Measurements from ENCODE around the gene PDE7B.

DNA sequence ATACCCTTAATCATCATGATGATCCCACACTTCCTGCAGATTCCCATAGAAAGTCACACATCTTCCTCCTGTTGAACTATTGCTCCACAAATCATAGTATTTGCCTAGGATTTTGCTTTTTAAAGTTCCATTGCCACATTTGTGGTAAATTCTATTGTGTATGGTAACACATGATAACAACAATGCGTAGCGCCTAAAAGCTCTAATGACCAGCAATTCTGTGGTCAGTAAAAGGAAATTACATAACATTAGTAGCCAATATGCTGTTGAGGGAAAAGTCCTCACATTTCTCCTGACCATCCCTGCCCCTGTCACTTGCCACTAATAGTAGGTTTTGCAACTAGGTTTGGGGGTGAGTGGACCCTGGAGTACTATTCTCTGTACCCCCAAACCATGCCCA, 31.8 kb upstream of the PDE7B start:
- no peak for TF ChIP-seq RFX5 (IDR thresholded peaks at IDR 0.05; ENCODE audit: low read depth, low read length)
- TF ChIP-seq, protein P1, sequence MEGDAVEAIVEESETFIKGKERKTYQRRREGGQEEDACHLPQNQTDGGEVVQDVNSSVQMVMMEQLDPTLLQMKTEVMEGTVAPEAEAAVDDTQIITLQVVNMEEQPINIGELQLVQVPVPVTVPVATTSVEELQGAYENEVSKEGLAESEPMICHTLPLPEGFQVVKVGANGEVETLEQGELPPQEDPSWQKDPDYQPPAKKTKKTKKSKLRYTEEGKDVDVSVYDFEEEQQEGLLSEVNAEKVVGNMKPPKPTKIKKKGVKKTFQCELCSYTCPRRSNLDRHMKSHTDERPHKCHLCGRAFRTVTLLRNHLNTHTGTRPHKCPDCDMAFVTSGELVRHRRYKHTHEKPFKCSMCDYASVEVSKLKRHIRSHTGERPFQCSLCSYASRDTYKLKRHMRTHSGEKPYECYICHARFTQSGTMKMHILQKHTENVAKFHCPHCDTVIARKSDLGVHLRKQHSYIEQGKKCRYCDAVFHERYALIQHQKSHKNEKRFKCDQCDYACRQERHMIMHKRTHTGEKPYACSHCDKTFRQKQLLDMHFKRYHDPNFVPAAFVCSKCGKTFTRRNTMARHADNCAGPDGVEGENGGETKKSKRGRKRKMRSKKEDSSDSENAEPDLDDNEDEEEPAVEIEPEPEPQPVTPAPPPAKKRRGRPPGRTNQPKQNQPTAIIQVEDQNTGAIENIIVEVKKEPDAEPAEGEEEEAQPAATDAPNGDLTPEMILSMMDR (conservative IDR thresholded peaks at IDR 0.05; ENCODE audit: low read depth, low read length), result no peak
- TF ChIP-seq FOS (IDR thresholded peaks at IDR 0.05; ENCODE audit: low read depth, low read length), result no peak
- TF ChIP-seq RCOR1 (IDR thresholded peaks at IDR 0.05; ENCODE audit: insufficient replicate concordance, low read length), result no peak
- TF ChIP-seq POLR2A (IDR thresholded peaks at IDR 0.05; ENCODE audit: low read depth, low read length), result no peak
- TF ChIP-seq, protein P2, sequence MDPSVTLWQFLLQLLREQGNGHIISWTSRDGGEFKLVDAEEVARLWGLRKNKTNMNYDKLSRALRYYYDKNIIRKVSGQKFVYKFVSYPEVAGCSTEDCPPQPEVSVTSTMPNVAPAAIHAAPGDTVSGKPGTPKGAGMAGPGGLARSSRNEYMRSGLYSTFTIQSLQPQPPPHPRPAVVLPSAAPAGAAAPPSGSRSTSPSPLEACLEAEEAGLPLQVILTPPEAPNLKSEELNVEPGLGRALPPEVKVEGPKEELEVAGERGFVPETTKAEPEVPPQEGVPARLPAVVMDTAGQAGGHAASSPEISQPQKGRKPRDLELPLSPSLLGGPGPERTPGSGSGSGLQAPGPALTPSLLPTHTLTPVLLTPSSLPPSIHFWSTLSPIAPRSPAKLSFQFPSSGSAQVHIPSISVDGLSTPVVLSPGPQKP (IDR thresholded peaks at IDR 0.05; ENCODE audit: borderline replicate concordance, low read depth, low read length), result no peak
